Urothelium cell line (cell line): ENCODE measurements around the gene PPFIA2.

Experiments used
- DNase-seq: peaks from one replicate; pipeline ENCODE4 v3.0.0; 2011; ENCODE audit warnings: low spot score, mixed read lengths
- FAIRE-seq: peaks from 2 replicates; lab custom pipeline; 2011; peaks lifted over from hg19 to GRCh38; lab: Jason Lieb, UNC

The PPFIA2 gene

DNA sequence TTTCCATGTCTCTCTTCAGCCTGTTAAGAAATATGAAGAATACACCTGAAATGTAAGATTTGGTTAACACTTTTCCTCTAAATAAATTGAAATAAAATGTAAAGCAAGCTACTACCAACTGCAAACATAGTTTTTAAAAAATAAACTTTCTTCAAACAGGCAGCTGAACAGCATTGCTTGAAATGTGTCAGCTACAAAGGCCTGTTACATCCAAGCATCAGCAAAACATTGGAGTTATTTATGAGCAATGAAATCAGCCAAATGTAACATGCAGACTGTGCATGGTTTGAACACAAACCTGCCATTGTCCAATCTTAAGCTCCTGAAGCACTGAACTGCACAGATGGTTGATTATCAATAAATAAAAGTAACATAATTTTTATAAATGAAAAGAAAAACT lies 390.0 kb downstream of the PPFIA2 start:
- no peak for FAIRE-seq

DNA sequence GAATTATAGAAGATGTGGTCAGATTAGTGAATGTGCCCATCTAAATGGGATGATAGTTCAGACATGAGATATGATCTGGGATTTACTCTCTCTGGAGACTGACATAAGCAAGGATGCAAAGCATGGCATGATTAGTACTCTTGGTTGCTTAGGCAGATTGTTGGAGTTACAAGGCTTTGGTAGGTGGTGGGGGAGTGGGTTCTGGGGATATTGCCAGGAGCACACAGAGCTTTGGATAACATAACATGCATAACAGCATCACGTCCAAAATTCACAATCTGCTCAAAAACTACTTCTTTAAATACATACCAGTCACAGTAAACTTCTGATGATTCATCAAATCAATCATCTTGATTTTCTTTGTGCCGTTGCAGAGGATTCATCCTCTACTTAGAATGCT lies 393.9 kb downstream of the PPFIA2 start:
- no peak for DNase-seq
- no peak for FAIRE-seq

More for the DNA sequence above, 390.0 kb downstream of the PPFIA2 start:
- no peak for DNase-seq

DNA sequence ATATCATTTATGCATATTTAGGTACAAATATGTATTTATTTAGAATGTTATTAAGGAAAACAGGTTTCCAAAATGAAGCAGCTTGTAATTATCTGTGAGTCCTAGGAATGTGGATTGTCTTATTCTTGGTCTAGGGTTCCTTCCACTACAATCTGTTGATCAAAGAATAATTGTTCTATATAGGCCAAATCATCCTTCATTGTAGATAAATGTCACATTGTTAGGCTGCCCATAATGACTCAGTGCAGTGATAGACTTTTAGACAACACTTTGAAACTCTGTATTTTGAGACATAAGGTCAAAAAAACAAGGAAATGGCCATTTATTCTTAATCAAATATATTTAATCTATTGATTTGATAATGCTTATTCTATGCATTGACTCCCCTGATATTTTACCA lies 398.2 kb downstream of the PPFIA2 start:
- DNase-seq (no peak), FAIRE-seq (no peak)

DNA sequence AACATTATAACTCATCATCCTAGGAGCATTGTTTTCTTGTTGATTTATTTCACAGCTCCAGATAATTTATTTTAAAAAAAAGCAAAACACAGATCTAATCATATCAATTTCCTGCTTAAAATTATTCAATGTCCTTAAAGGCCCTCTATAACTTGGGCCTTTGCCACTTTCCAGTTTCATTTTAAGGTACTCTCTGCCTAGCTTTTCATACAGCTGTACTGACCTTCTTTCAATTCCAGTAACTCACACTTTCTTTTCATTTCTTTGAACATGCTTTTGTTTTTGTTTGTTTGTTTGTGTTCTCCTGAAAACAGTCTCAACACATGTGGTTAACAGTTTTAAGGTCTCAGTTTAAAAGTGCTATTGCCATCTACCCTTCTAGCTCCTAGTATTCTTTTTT lies 399.4 kb downstream of the PPFIA2 start:
- DNase-seq: no peak
- no peak for FAIRE-seq

DNA sequence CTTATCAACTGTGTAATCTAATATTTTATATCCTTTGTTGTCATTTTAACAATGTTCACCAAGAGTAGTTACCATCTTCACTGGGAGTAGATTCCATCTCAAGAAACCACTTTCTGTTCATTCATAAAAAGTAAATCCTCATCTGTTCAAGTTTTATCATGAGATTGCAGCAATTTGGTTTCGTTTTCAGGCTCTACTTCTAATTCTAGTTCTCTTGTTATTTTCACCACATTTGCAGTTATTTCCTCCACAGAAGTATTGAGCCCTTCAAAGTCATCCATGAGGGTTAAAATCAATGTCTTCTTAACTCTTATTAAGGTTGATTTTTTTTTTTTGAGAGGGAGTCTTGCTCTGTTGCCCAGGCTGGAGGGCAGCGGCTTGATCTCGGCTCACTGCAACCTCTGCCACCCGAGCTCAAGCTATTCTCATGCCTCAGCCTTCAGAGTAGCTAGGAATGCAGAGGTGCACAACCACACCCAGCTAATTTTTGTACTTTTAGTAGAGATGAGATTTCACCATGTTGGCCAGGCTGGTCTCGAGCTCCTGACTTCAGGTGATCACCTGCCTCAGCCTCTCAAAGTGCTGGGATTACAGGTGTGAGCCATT lies 404.7 kb downstream of the PPFIA2 start:
- no peak for FAIRE-seq

DNA sequence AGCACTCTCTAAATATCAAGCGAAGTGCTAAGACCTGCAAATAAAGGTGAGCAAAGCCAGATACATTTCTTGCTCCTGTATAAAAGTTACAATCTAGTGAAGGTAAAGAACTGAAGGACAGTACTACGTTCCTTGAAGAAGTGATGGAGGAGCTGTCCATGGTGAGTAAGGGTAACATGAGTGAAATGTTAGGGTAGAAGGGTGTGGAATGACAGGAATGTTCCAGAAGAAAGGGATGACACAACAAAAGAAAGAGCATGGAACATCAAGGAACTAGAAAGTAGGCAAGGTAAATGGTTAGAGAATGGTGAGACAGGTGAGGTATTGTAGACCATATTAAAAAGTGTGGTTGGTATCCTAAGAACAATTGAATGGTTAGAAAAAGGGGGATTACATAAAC lies 408.8 kb downstream of the PPFIA2 start:
- no peak for DNase-seq
- no peak for FAIRE-seq

More for the DNA sequence above, 404.7 kb downstream of the PPFIA2 start:
- DNase-seq: no peak

DNA sequence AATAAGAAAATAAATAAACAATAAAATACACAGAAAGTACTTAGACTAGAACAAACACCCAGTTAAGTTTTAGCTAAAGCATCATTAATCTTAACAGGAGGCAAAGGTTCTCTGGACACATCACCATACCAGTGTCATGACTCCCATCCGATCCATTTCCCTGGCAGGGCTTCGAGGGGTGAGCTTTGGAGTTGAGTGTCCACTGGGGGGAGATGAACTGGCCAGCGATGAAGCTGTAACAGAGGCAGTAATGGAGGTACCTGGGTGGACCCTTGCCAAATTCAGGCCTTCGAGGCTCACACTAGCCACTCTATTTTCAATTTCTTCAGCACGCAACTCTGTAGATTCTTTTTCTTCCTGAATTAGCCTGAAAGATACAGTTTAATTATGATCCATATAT lies 411.7 kb downstream of the PPFIA2 start:
- DNase-seq (no peak), FAIRE-seq (no peak)

DNA sequence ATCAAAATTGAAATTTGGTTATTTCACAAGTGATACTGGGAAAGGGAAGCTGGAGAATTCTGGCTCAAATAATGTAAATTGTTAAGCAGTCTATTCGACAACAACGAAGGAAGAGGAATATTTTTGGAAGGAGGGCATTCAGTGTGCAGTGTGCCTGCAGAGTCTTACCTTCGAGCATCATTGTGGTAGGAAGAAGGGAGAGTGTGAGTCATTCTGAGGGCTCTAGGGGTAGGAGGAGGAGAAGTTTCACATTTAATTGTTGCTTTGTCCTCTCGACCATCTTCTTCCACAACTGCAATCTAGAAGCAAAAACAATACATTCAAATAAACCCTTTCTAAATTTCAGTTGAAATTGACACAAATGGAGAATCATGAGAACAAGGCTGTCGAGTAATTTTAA lies 418.2 kb downstream of the PPFIA2 start:
- DNase-seq (peak; percentile 4), FAIRE-seq (no peak)

DNA sequence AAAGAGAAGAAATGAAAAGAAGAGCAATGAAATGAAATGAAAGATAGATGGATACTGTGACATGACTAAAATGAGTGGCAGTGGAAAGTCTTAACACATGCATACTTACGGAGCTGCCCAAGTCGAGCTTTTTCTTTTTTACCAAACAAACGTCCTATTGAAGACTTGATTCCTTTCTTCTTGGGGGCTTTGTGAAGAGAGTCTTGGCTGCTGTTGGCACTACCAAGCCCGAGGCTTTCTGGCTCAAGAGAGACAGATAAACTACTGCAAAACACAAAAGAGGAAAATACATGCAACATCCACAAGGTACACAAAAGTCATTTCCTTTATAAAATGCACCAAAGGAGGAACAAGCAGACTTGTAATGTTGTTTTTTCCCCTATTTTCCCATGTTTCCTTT lies 420.1 kb downstream of the PPFIA2 start:
- DNase-seq: no peak
- FAIRE-seq: no peak

DNA sequence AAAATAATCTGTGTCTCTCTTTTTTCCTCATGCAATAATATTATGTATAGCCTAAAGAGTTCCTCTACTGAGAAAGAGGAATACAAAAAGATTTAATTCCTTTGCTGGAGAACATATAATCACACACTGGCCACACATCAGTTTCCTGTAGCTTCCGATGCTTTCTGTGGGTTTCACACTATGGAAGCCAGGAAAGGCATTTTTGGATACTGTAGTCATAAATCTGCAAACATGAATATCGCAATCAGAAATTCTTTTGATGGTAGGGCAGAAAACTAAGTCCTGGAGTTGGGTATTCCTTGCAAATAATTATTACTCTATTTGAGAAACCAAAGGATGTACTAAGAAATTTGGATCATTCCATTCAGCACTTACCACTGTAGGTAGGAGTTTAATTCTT lies 421.3 kb downstream of the PPFIA2 start:
- DNase-seq: no peak

DNA sequence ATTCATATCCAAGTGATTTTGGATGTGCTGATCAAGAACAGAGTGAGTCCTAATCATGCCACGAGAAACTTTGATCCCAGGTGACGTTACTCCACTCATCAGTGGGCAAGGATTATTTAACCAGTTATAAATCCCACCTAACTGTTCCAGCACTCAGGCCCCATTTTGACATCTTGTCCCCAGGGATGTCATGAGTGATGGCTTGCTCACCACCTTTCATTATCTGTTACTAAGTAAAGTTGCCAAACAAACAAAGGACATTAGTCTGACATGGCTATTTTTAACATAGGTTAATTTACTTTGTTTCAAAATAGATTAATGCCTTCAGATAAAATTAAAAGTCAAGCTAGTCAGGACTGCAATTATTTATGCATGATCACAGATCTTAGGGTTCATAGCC lies 425.3 kb downstream of the PPFIA2 start:
- FAIRE-seq (no peak), DNase-seq (no peak)

More for the DNA sequence above, 421.3 kb downstream of the PPFIA2 start:
- FAIRE-seq: no peak

DNA sequence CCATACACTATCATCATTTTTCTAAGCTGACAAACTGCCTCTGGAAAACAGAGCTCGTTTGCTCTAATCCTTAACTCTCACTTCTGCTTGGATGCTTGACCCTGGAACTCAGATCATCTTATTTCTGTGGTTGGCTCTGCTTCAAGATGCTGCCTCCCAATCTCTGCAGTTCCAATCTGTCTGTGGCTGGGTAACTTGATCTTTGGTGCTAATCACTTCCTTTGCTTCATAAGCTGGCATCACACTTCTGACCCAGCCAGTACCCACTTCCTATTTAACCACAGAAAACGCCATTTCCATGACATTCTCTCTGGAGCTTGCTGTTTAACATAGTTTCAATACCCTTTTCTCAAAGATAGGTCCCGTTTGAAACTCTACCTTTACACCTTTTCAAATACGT lies 427.1 kb downstream of the PPFIA2 start:
- DNase-seq (peak; percentile 2), FAIRE-seq (no peak)

DNA sequence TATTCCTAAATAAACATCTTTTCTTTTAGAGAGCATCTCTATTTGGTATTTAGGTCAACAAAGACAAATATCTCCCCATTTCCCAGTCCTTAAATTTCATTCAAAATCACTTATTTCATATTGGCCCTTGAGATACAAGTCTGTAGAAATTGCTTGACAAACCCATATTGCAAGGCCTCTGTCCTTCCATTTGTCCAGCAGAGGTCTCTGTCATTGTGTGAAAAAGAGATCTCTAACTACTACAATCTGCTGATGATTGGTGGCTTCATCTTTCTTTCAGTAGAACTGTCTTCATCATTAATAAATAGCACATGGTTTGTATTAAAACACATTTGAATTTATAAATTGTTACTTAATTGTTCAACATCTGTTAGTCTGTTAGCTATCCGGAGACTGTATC lies 428.7 kb downstream of the PPFIA2 start:
- FAIRE-seq (no peak), DNase-seq (no peak)

DNA sequence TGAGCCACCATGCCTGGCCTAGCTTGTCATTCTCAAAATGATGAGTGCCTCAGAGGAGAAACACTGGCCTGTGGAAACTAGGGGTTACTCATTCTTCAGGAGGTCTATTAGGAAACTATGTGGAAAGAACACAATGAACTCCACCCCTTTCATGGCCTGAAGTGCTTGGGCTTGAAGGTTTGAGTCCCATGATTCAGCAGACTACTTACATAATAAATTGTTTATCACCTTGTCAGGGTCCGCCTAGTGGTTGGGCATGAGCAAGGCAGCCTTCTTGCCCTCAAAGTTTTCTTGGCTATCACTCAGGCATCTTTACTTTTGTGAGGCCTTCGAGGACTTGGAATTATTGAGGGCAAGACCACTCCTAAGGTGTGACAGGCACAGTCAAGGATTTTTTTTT lies 430.1 kb downstream of the PPFIA2 start:
- FAIRE-seq (no peak), DNase-seq (peak; percentile 4)

DNA sequence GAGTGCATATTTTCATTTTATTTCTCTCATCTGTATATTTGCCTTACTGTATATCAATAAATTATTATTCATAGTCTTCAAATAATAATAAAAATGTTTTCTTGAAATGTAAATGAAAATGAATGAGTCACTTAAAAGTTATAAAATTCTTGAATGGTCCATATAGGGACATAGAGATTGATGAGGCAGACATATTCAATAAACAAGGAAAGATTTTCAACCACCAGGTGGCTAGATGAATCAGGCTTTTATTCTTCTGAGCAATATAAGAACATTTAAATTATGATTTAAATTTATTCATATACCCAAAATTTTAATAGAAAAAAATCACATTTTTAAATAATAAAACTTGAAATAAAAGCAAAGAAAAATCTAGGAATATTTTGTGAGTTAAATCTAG lies 431.7 kb downstream of the PPFIA2 start:
- no peak for DNase-seq
- no peak for FAIRE-seq

DNA sequence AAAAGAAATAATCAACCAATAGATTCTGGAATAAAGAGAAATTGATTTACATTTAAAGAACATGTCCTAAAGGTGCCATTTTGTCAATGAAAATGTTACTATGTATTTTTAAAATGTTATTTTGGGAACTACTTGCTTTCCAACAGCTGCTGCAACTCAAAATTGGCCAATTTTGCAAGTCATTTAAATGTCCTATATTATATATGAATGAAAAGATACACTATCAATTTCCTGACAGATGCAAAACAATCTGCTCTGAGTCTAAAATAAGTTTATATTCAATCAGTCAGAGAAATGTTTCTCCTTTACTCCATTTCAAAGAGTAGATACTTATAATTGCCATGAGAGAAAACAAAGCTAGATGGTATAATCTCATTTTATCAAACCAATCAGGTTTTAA lies 434.1 kb downstream of the PPFIA2 start:
- FAIRE-seq (no peak), DNase-seq (no peak)

DNA sequence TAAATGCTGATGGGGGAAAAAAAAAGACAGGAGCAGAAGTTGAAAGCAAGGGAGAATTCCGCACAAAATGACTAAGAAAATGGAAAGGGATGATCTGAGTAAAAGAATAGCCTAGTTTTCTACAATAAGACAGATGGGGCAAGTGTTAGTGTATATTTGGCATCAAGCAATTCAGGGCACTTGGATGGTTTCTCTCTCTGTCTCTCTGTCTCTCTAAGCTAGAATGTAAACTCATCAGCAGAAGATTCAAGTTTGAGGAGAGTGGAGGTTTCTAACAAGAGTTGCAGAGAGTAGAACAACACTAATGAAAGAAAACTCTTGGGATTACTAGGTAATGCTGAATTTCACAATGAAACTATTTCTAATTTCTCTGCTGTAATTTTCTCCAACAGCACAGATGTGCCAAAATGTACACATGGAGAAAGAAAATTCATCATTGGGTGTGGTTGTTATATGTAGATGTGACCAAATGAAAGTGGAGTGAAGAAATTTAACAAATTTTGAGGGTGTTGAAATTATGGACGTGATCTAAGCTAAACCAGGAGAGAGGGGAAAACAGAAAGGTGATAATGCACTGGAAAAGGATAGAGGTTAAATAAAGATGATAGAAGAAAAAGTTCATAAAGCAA lies 444.1 kb downstream of the PPFIA2 start:
- no peak for FAIRE-seq
- no peak for DNase-seq

DNA sequence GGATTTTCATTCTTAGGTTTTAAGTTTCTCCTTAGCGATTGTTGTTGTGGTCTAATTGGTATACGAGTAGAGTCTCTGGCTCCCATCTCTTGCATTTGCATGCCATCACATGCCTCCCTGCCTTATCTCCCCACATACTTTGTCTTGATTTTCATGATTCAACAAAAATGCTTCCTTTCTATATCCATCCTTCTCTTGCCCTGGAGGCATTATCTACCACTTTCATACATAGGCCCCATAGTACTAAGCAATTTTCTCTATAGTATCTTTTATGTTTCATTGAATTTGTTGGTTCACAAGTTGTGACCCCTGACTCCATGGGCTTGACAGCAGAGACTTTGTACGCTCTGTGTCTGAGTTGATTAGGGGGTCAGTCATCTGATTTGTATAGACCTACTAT lies 455.2 kb downstream of the PPFIA2 start:
- DNase-seq (no peak), FAIRE-seq (no peak)

DNA sequence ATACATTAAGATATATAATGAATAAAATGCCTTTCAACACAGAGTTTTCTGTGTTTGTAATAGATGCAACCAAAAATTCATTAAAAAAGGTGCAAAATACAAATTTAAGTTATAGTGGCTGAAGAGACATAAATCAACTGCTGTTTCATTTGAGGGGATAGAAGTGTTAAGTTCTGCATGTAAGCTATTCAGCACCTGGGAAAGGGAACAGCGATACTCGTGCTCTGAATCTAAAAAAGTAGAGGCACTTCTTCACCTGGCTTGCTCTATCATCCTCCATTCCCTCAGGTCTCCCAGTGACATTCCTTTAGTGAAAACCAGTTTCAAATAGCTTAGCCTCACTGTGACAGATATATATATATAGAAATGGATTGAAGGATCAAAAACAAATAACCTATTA lies 458.7 kb downstream of the PPFIA2 start:
- DNase-seq (no peak), FAIRE-seq (no peak)

DNA sequence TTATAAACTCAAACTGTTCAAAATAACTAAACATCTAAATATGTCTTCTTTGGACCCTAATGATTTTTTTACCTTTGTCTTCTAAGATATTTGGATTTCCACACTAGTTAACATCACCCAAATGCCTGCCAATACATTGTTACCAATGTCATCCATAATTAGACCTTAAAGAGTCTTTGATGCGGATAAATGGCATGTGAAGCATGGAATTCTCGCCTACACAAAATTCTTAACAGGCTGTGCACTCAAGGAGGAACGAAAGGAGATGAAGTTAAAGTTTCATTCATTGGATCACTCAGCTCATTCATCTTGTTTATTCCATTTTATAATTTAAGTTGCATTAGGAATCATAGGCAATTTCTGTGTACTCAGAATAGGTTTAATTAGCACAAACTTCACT lies 461.5 kb downstream of the PPFIA2 start:
- DNase-seq (no peak), FAIRE-seq (no peak)

DNA sequence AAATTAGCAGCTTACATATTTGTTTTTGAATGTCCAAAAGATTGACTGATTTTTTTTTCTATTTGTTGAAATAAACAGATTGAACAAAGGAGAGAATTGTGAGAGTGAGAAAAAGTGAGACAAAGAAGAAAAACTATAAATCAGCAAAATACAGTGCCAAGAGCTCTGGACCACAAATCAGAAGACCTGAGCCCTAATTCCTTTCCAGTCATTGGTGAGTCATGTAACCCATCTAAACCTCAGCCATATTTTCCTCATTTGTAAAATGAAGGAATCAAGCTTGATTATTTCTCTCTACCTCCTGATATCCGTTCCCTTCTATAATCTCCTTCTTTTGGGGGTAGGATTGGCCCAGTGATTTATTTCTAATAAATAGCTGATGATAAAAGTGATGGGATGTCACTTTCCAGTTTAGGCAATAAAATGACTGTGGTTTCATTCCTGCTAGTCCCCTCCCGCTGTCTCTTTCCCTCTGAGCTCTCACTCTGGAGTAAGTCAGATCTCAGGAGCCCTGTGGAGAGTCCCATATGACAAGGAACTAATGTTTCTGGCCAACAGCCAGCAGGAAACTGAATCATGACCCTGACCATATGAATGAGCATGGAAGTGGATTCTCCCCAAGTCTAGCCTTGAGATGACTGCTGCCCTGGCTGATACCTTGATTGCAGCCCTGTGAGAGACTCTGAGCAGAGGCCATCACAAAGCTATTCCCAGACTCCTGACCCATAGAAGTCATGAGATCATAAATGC lies 462.4 kb downstream of the PPFIA2 start:
- FAIRE-seq: no peak

DNA sequence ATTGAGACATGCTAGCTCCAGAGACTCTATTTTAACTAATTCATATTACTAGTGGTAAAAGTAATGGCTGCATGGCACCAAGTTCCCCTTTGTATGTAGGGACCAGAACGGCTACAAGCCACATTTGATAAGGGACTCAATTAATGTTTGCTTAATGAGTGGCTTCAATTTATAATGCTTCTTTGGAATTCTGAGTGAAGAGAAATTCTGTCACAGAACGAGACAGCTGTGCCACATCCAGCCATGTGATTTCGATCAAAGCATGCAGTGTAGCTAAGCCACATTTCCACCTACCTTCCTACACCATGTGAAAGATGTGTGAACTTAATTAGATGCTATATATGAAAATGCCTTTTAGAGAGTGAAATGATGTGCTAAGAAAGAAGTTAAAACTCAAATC lies 463.9 kb downstream of the PPFIA2 start:
- no peak for FAIRE-seq

More for the DNA sequence above, 462.4 kb downstream of the PPFIA2 start:
- DNase-seq: peak; percentile 15

More for the DNA sequence above, 463.9 kb downstream of the PPFIA2 start:
- no peak for DNase-seq
